Glutamatergic neuron (in vitro differentiated cells): Measurements from ENCODE around the gene KCNMA1. TPM values are rescaled to one million over a fixed set of nuclear protein-coding genes. Genes with fewer than 3 reads are reported as not detected.

Experiments
- DNase-seq: peaks from one replicate; pipeline ENCODE4 v3.0.0; 2022
- H3K27ac Mint-ChIP-seq: one replicate; pipeline ENCODE4 v1.8.0; 2020; ENCODE audit warnings: mild to moderate bottlenecking, mixed read lengths, inconsistent platforms; ENCODE audit not compliant: unreplicated experiment
- H3K27me3 Mint-ChIP-seq: one replicate; pipeline ENCODE4 v1.8.0; 2020; ENCODE audit warnings: mild to moderate bottlenecking, moderate library complexity, mixed read lengths, inconsistent platforms; ENCODE audit not compliant: unreplicated experiment
- H3K36me3 Mint-ChIP-seq: one replicate; pipeline ENCODE4 v1.8.0; 2020; ENCODE audit warnings: mild to moderate bottlenecking, mixed read lengths, inconsistent platforms; ENCODE audit not compliant: unreplicated experiment
- H3K4me1 Mint-ChIP-seq: one replicate; pipeline ENCODE4 v1.8.0; 2020; ENCODE audit warnings: mild to moderate bottlenecking, low read depth, mixed read lengths, inconsistent platforms; ENCODE audit not compliant: unreplicated experiment
- H3K4me3 Mint-ChIP-seq: one replicate; pipeline ENCODE4 v1.8.0; 2020; ENCODE audit warnings: mild to moderate bottlenecking, mixed read lengths, inconsistent platforms; ENCODE audit not compliant: unreplicated experiment
- H3K9me3 Mint-ChIP-seq: one replicate; pipeline ENCODE4 v1.8.0; 2020; ENCODE audit warnings: mild to moderate bottlenecking, moderate library complexity, mixed read lengths, inconsistent platforms; ENCODE audit not compliant: unreplicated experiment
- CTCF ChIP-seq: fragments of 200-600 bp; sonication (generic); IDR thresholded peaks from one replicate; pipeline ENCODE4 v1.5.0; 2021; ENCODE audit not compliant: partially characterized antibody, unreplicated experiment
- total RNA-seq: library from RNA; stranded (reverse); fragmentation: NEBNext Ultra II Directional; extraction: Animal tissue kit (Norgen Biotek cat#: 25700); gene quantifications from one replicate; pipeline ENCODE4 v1.2.1, GENCODE V29; 2021; ENCODE audit not compliant: unreplicated experiment

KCNMA1 gene
- total RNA-seq, 1 donor from 2014 or later: 3.2 TPM

GRCh38 chr10:77670817-77671443 lies 33.3 kb upstream of the KCNMA1 start:
- TF ChIP-seq CTCF: no peak
- no peak for DNase-seq
- peaks cover 14% of the 10 kb centered on the region for H3K27me3 Mint-ChIP-seq
- peaks cover 2% of the 10 kb centered on the region for H3K4me1 Mint-ChIP-seq
- H3K4me3 Mint-ChIP-seq: no peak overlapping the region
- H3K36me3 Mint-ChIP-seq: no peaks in the 10 kb centered on the region
- H3K9me3 Mint-ChIP-seq: peaks cover 6% of the 10 kb centered on the region
- no peak overlapping the region for H3K27ac Mint-ChIP-seq

GRCh38 chr10:77669892-77670291 lies 32.3 kb upstream of the KCNMA1 start:
- Mint-ChIP-seq H3K36me3 (no peaks in the 10 kb centered on the region), H3K4me1 (peaks cover 2% of the 10 kb centered on the region), H3K27ac (no peak overlapping the region), H3K27me3 (peaks cover 14% of the 10 kb centered on the region), H3K4me3 (no peak overlapping the region), H3K9me3 (peaks cover 6% of the 10 kb centered on the region)
- no peak for TF ChIP-seq CTCF
- DNase-seq: no peak

DNA sequence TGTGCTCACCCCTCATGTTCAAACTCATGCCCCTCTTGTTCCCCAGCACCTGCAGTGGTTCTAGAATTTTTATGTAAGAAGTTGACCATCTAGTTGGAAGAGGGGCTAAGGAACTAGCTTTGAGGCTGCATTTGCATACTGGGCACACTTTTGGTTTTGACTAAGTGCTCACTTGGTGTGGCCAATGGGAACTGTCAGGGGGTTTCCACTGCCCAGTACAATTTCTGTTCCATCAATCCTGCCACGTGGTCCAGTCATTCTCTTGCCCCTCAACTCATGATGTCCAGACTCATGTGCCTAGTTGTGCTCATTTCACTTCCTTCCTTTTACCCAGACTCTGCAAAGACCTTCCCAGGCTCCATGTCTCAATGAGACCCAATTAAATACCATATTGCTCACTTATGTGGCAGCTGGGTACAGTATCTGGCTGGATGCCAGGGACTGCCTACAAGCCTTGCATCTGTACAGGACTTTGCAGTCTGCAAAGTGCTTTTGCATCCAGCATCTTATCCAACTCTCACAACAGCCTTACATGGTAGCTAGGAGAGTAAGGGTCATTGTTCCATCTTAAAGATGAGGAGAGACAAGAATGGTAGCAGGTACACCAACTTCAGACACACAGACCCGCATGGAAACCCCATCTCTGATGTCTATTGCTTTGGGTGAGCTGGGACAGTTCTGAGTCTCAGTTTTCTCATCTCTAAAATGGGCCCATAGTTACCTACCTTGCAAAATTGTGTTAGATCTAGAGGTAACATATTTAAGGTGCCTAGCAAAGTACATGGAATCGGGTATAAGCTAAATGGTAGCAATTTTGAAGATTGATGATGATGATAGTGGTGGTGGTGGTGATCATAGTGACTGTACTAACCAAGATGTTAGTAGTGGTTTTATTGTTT lies 30.1 kb upstream of the KCNMA1 start:
- DNase-seq: no peak
- H3K9me3 Mint-ChIP-seq: peaks cover 9% of the 10 kb centered on the region
- no peak overlapping the region for H3K4me3 Mint-ChIP-seq
- peaks cover 4% of the 10 kb centered on the region for H3K4me1 Mint-ChIP-seq
- no peaks in the 10 kb centered on the region for H3K36me3 Mint-ChIP-seq
- H3K27ac Mint-ChIP-seq: no peak overlapping the region
- peaks cover 11% of the 10 kb centered on the region for H3K27me3 Mint-ChIP-seq
- TF ChIP-seq CTCF: no peak

GRCh38 chr10:77666821-77667220 lies 29.2 kb upstream of the KCNMA1 start:
- H3K4me1 Mint-ChIP-seq: peaks cover 4% of the 10 kb centered on the region
- TF ChIP-seq CTCF: no peak
- peaks cover 6% of the 10 kb centered on the region for H3K9me3 Mint-ChIP-seq
- peaks cover 11% of the 10 kb centered on the region for H3K27me3 Mint-ChIP-seq
- H3K36me3 Mint-ChIP-seq: no peaks in the 10 kb centered on the region
- H3K27ac Mint-ChIP-seq: no peak overlapping the region
- no peak overlapping the region for H3K4me3 Mint-ChIP-seq
- DNase-seq: no peak

DNA sequence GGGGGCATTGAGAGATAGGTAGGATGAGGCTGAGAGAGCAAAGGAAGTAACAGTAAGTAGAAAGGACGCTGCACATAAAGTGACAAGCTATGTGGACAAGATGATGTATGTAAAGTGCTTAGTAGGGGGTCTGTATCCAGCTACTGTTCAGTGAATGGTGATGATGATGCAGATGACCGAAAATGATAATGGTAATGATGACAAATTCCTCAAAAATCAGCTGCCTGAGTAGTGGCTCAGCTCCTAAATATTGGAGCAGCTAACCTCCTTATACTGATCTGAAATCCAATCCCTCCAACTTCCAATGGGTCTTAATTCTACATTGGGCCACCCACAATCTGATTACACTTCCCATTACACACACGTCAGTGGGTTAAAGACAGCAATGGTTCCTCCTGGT lies 27.1 kb upstream of the KCNMA1 start:
- TF ChIP-seq CTCF: no peak
- no peak for DNase-seq
- H3K27ac Mint-ChIP-seq: no peak overlapping the region
- H3K4me1 Mint-ChIP-seq: peaks cover 3% of the 10 kb centered on the region
- H3K9me3 Mint-ChIP-seq: peaks cover 5% of the 10 kb centered on the region
- H3K4me3 Mint-ChIP-seq: no peak overlapping the region
- no peaks in the 10 kb centered on the region for H3K36me3 Mint-ChIP-seq
- H3K27me3 Mint-ChIP-seq: peaks cover 4% of the 10 kb centered on the region
